ENCODE measurements around the gene RALGAPA2.
A peak's percentile ranks its signal among the peaks of the same experiment; 100 is the strongest.

The RALGAPA2 gene

GRCh38 chr20:20454850-20455627 lies 257.4 kb downstream of the RALGAPA2 start:
- DNase-seq = no peak

- DNase-seq = no peak
Measured at GRCh38 chr20:20454367-20454766, 258.1 kb downstream of the RALGAPA2 start.

GRCh38 chr20:20452254-20452676 lies 260.2 kb downstream of the RALGAPA2 start:
- peak; percentile 96 for DNase-seq

GRCh38 chr20:20450521-20450920 lies 261.9 kb downstream of the RALGAPA2 start:
- DNase-seq = peak; percentile 38

- DNase-seq = peak; percentile 66
Measured at GRCh38 chr20:20448881-20449280, 263.6 kb downstream of the RALGAPA2 start.

GRCh38 chr20:20447196-20447595 lies 265.2 kb downstream of the RALGAPA2 start:
- DNase-seq = peak; percentile 30

GRCh38 chr20:20446425-20447015 lies 265.9 kb downstream of the RALGAPA2 start:
- no peak for DNase-seq

GRCh38 chr20:20446001-20446400 lies 266.4 kb downstream of the RALGAPA2 start:
- DNase-seq = no peak

GRCh38 chr20:20443504-20443903 lies 268.9 kb downstream of the RALGAPA2 start:
- no peak for DNase-seq

- DNase-seq = no peak
Measured at GRCh38 chr20:20442466-20442865, 270.0 kb downstream of the RALGAPA2 start.

- peak; percentile 61 for DNase-seq
Measured at GRCh38 chr20:20440886-20441658, 271.4 kb downstream of the RALGAPA2 start.

- DNase-seq = peak; percentile 91
Measured at GRCh38 chr20:20440481-20440880, 272.0 kb downstream of the RALGAPA2 start.

GRCh38 chr20:20439602-20440190 lies 272.7 kb downstream of the RALGAPA2 start:
- DNase-seq = peak; percentile 55

GRCh38 chr20:20437314-20437713 lies 275.1 kb downstream of the RALGAPA2 start:
- DNase-seq = no peak

- no peak for DNase-seq
Measured at GRCh38 chr20:20436689-20437088, 275.8 kb downstream of the RALGAPA2 start.

- no peak for DNase-seq
Measured at GRCh38 chr20:20435453-20435852, 277.0 kb downstream of the RALGAPA2 start.

- DNase-seq = no peak
Measured at GRCh38 chr20:20432618-20433286, 279.7 kb downstream of the RALGAPA2 start.

GRCh38 chr20:20430066-20430465 lies 282.4 kb downstream of the RALGAPA2 start:
- no peak for DNase-seq

GRCh38 chr20:20428067-20428466 lies 284.4 kb downstream of the RALGAPA2 start:
- no peak for DNase-seq

GRCh38 chr20:20427227-20427864 lies 285.1 kb downstream of the RALGAPA2 start:
- no peak for DNase-seq

GRCh38 chr20:20426655-20426907 lies 285.9 kb downstream of the RALGAPA2 start:
- no peak for DNase-seq

- no peak for DNase-seq
Measured at GRCh38 chr20:20425823-20426654, 286.4 kb downstream of the RALGAPA2 start.

Data from NCI-H146 (cell line).